Renal pelvis (tissue), 4 donors: ENCODE measurements around the gene WWC1. TPM values are rescaled to one million over a fixed set of nuclear protein-coding genes. Genes with fewer than 3 reads are reported as not detected.

Source experiments
- DNase-seq: peaks from one replicate; pipeline ENCODE4 v3.0.0-alpha.2; 2013
- polyA plus RNA-seq, 3 donors: library from polyadenylated mRNA; unstranded; fragments of 120-200 nt; gene quantifications; one replicate each; pipeline ENCODE4 v1.2.1, GENCODE V29; 2013; ENCODE audit not compliant: insufficient read length in 3 of 3

The WWC1 gene
- polyA plus RNA-seq, 3 donors, result 75.6 to 99.8 (median 77.3) TPM

DNA sequence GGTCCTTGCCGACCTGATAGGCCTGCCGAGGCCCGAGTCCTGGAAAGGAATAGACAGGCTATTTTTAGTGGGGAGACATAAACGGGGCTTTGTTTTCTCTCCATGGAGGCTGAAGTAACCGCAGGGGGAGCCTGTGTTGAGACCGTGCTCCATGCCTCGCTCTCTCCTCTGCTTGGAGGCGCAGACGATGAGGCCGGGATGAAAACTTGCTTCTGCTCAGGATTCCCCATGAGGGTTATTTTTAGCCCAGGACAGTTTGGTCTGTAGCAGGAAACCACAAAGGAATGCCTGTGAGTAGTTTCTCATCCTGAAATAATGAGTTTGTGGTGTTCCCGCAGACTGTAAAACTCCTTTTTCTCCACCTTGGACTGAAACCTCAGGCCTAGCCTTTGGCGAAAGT is 112.9 kb downstream of the WWC1 start:
- no peak for DNase-seq

DNA sequence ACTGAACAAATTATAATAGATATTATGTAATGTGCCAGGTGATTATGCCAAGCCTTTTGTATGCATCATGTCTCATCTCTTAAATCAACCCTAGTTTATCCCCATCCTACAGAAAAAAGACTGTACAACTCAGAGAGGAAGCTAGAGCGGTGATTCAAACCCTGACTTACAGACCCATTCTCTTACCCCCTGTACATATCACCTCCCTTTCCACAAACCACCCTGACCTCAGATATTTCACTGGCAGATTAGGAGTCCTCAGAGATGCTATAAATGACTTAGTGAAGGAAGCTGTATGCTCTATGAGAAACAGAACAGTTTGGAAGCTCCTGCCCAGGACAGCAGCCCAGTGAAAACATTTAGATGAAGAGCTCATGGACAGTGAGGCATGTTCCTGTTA is 115.8 kb downstream of the WWC1 start:
- DNase-seq, result no peak

DNA sequence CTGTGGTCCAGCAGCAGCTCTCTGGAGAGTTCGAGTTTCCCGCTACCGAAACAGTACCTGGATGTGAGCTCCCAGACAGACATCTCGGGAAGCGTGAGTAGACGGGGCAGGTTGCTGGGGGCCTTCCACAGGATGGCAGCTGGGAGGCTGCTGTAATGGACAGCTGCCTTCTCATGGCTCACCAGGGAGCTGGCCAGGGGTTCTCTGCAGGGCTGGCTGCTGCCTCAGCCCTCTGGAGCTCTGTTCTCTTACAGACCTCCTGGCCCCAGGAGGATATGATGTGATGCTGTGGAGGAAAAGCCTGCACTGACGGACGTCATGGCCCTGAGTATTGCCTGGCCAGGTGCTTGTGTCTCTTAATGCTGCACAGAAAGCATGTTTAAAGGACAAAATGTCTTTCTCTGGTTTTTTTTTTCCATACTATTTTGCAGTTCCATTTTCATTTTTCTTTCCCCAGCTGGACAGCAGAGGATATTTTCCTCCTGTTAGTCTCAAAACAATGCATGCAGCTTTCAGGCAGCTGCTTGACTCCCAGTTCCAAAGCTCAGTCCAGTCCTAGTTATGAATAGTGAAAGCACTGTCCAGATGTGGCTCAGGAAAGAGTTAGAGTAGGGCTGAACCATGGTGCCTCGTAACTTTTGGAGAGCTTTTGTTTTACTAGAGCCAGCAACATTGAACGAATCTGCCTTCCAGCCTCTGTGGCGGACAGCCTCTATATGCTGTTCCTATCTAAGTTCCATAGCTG is 117.3 kb downstream of the WWC1 start:
- no peak for DNase-seq

DNA sequence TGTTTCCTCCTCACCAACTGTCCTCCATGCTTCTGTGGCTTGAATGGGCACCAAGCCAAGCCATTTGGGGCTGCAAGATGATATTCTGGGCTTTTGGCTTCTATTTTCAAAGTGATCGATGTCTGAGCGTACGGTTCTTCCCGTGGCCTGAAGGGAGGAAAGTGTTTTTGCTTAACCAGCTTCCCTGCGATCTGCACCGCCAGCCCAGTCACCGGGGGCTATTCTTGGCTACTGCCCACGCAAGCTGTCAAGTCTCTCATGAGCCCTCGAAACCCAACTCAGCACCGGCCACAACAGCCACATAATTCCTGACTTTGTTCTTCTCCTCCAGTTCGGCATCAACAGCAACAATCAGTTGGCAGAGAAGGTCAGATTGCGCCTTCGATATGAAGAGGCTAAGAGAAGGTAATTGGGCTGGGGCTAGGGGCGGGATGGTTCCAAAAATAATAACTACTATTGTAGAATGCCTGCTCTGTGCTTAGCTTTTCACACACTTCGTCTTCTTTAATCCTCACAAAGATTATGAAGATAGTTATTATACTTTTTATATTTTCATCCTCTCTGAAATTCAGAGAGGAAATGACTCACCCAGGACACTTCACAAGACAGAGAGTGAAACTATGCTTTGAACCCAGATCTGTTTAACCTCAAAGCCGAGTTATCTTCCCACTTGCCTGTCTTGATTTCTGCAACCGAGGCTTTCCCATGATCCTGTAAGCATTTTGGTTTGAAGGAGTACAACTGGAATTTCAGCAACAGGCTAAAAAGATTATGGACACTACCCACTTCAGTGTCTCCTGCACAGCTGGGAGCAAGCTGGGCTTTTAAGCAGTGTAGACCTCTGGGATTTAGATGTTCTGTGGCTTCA is 118.4 kb downstream of the WWC1 start:
- no peak for DNase-seq

DNA sequence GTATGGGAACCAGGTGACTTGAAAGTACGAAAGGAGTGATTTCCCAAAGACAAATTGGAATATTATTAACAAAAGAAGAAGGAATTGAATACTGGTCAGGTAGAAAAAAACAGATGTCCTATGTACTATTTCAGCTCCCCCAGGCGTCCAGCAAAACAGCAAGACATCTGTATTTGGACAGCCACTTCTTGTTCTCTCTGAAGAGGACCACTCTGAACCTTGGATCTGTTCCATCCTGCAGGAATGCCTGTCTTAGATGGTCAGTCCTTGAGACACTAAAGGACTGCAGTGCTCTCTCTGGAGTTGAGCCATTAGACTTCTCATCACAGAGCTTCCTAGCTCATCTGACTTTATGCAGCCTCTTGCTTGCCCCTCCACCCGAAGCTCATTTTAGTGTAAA is 120.4 kb downstream of the WWC1 start:
- DNase-seq, result no peak

DNA sequence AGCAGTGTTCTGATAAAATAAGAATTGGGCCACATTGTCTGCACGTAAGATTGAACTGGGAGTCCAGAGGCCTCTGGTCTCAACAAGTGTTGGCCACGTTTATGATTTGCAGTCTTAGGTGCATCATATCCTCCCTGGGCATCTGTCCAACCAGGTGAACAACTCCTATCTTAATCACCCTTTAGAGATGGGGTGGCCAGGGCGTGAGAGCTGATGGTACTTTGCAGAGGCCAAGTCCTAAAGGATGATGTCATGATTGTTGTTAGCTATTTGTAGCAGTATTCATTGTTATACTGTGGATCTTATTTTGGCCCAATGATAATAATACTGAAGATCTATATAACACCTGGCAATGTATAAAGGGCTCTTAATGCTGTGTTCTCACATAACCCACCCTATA is 121.6 kb downstream of the WWC1 start:
- DNase-seq, result no peak

DNA sequence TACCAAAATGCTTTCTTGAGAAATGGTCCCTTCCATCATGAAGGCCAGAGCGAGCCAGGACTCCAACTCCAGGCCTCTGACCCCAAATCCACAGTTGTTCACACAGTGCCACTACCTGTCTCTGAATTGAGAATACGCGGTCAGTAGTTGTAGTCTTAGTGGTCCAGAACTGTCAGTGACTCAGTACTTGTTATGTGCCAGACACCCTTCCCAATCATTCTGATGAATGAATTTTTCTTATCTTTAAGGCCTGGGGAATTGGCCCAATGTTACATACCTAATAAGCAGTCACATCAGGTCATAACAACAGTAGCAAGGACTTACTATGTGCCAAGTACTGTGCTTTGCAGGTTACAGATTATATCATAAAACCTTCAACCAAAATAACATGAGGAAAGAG is 122.2 kb downstream of the WWC1 start:
- DNase-seq, result no peak

DNA sequence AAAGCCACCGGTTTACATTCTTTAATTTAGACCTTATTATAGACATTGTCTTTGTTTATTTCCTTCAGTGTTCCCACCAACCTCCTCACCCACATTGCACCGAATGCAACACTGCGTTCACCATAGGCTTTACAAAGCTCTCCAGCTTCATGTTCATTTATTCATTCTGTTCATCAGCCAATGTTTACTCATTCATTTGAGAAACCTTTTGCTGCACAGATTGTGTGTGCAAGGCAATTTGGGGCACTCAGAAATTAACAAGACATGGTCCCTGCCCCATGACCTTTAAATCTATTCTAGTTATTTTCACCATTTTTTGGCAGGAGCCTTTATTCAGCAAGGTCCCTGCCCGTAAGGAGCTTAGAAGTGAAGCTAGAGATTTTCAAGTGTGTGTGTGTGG is 124.0 kb downstream of the WWC1 start:
- DNase-seq, result no peak

DNA sequence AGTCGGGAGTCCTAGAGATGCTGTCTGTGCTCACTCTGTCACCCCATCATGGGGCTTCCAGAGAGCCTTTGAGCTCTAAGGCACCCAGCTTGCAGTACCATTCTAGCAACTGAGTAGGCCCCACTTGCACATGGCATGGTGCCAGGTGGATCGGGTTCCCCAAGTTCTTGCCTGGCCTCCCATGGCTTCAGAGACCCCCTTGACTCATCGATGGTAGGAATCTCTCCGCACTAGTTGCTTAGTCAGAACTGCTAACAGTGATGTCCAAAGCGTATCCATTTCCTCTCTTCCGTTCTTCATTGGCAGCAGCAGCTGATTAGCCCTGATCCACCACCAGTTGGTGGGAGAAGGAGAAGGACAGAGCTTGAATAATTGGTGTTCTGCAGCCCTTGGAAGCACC is 124.5 kb downstream of the WWC1 start:
- no peak for DNase-seq

DNA sequence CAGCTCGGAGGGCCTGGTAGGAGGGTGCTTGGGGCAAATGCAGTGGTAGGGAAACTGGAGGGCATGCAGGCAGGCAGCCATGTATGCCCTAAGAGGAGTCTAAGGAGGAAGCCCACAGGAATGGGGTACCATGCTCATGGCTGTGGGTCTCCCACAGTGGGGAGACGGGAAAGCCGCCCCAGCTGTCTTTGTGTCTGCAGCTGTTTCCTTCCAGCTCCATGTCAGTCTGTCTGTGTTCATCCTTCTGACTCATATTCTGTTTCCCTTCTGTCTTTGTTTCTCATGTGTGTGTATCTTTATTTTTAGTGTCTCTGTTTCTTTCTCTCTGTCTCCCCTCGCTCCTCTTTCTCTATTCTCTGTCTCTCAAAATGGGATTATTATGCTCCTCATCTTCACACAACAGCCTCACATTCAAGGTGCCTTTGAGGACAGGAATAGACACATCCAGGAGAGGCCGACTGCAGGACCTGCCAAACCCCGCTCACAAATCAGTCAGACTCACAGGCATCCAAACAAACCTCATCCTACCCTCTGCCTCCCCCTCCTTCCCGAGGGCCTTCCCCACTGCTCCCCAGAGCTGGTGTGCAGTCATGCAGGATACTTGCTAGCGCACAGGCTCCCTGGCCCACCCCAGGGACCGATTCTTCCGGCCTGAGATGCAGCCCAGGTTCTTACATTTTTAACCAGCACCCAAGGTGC is 126.4 kb downstream of the WWC1 start:
- no peak for DNase-seq

DNA sequence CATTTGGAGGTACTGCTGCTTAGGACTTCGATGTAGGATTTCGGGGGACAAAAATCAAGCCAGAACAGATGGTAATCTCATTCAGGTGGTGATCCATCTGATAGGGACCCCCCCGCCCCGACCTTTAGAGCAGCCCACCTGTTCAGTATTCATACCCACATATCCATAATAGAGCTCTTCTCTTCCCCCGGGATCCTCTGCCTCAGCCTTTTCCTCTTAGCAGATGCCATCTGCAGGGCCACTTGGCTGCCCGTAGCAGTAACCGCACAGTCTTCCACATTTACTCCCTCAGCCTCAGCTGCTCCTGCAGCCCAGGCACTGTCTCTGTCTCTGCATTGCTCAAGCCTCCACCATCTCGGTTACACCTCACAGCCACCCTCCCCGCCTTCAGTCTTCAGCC is 129.0 kb downstream of the WWC1 start:
- no peak for DNase-seq

DNA sequence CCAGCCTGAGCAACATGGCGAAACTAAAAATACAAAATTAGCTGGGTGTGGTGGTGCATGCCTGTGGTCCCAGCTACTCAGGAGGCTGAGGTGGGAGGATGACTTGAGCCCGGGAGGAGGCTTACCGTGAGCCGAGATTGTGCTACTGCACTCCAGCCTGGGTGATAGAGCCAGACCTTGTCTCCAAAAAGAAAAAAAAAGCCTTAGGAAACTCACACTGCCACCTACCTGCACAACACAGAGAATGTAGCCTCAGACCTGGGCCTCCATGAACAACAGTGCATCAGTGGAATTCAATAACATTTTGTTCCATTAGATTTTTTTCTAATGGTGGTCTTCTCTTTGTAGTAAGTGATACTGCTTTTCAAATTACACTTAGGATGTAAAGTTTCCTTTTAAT is 131.0 kb downstream of the WWC1 start:
- no peak for DNase-seq

DNA sequence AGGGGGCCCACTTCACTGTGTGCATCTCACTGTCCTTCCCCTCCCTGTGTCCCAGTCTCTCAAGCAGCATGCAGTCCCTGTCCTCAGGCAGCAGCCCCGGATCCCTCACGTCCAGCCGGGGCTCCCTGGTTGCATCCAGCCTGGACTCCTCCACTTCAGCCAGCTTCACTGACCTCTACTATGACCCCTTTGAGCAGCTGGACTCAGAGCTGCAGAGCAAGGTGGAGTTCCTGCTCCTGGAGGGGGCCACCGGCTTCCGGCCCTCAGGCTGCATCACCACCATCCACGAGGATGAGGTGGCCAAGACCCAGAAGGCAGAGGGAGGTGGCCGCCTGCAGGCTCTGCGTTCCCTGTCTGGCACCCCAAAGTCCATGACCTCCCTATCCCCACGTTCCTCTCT is 132.0 kb downstream of the WWC1 start:
- DNase-seq, result no peak

DNA sequence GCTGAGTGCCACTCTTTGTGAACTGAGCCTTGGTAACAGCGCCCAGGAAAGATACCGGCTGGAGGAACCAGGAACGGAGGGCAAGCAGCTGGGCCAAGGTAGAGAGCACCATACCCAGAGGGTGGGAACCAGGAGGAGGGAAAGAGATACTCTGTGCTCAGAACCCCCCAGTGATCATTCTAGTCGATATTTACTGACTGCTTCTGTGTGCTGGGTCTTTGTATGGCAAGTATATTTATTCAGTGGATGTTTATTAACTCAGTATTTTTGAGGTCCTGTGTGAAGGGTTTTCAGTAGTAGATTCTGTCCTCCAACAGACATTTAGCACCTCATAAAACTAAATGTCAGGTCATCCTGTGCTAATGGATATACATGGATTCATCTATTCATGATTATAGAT is 132.5 kb downstream of the WWC1 start:
- DNase-seq, result no peak

DNA sequence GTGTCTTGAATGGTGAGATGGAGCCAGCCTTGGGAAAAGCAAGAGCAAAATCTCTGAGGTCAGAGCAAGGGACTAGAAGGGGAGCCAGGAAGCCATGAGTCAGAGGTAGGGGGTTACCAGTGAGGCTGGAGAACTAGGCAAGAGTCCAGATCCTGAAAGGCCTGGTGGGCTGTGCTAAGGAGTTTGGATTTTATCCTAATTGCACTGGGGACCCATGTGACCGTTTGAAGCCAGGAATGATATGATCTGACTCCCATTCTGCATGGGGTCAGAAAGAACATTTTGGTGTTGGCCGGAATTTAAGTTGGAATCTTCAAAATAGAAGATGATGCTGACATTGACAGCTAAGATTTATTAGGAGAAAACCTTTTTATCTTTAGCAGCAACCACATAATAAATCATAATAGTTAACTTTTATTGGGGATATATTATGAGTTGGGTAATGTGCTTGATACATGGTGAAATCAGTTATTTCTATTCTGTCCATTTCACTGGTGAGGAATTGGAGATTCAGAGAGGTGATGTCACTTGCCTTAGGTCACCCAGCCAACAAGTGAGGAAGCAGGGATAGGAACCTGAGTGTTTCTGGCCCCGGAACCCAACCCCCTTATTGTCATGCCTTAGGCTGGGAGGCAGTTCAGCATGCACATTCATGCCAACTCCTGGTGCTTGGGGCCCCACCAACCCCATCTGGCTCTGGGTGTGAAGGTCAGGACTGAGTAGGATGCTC is 133.3 kb downstream of the WWC1 start:
- no peak for DNase-seq

DNA sequence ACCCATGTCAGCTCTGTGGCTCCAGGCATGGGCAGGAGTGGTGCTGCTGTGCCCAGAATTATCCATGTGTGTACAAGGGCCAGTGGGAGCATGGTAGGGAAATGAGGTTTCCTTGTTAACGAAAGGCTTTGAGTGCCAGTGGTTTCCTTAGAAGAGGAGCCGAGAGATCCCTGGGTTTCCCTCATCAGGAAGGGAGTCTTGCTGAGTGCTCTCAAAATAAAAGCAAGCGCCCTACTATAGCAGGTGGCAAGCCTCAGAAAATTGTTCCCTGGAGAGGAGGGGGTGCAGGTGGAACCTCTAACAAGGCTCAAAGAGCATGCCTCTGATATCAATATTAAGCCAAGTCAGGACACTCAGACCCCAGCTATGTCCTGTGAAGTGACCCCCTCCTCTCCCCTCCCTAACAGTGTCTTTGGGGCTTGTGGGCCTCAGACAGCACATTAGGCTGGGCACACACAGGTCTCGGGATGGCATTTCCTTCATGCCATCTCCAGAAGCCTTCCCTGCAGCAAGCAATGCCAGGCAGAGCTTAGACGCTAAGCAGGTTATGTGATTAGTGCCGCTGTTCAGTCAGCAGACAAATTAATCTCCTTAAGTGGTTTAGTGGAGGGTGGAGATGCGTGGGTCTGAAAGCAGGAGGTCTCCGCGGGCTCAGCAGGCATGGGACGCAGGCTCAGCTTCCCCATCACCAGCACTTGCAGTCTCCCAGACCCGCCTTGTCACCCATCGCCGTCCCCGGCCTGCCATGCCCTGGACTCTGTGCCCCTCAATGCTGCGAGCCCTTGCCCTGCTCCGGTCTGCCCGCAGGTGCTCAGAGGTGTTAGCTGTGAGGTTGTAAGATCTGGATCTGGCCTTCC is 134.8 kb downstream of the WWC1 start:
- DNase-seq, result no peak

DNA sequence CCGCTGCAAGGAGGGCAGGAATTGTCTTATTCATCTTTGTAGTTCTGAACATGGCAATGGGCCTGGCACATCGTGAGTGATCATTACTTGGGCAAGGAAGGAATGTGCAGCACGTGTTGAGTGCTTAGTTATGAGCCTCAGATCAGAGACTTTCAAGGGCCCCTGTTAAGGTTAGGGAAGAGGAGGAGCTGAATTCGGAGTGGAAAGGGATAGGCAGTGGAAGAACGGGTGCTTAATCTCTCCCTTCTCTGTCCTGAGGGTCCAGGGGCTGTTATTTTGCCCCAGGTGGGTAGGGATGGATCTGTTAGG is 135.4 kb downstream of the WWC1 start:
- no peak for DNase-seq

DNA sequence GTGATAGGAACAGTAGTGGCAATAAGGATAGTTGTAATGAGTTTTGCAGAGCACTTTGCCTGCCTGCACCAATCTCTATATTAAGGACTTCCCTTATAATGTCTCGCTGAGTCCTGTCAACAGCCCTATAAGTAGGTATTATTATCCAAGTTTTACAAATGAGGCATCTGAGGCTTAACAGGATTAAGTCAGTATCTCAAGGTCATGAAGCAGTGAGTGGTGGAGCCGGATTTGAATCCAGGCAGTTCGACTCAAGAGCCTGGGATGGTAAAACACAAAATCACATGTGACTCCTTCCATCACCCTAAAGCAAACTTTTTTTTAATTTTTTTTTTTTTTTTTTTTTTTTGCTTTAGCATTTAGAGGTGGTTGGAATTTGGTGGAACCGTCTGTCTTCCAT is 135.8 kb downstream of the WWC1 start:
- DNase-seq, result no peak

DNA sequence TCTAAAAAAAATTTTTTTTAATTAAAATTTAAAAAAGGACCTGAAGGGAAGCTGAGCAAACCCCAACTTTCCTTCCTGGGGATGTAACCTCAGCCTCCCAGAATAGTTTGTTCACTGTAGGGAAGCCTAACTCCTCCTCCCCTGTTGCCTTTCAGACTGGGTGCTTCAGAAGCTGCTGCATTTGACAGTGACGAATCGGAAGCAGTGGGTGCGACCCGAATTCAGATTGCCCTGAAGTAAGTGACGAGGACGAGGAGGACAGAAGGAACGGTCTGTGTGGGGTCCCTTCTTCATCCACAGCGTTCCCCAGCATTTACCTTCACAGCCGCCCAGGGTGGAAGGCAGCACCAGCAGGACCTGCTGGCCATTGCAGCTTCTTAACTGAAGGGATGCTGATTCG is 137.1 kb downstream of the WWC1 start:
- DNase-seq, result no peak

DNA sequence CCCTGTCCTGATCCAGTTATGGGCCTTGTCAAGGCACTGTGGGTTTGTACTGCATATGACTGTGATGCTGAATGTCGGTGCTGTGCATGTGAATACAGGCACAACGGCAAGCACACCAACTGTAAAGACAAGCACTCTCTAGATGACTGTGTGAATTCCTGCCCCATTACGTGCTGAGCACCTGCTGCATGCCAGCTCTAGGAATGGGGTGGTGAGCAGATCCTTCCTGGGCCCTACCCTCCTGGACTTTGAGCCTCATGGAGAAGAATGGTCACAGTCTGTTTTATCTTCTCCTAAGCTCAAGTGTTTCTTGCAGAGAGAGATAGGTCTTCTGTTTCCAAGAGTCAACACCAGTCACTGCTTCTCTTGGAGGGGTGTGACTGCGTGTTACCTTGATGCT is 138.9 kb downstream of the WWC1 start:
- no peak for DNase-seq

DNA sequence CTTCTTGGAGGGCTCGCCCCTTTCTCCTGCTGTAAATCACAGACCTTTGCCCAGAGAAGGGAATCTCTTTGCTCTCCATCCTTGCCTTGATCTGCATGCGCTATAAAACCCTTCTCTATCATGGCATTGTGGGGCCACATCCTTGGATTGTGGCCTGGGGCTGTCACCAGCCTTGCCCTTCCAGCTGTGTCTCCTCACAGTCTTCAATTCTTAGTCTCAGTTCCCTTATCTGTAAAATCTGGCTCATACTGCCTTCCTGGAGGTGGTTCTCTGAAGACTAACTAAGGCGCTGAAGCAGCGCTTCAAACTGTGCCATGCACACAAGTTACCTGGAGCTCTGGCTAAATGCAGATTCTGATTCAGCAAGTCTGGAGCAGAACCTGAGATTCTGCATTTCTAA is 141.5 kb downstream of the WWC1 start:
- no peak for DNase-seq
